ENCODE results near the gene KNSTRN.

The KNSTRN gene

GRCh38 chr15:40392986-40393948 lies 10.7 kb downstream of the KNSTRN start:
- DNase-seq (ENCODE audit: low read depth in 4 of 4, low spot score in 1 of 4) = no peak

GRCh38 chr15:40397688-40398412 lies 15.3 kb downstream of the KNSTRN start:
- no peak for DNase-seq (ENCODE audit: low read depth in 4 of 4, low spot score in 1 of 4)

DNA sequence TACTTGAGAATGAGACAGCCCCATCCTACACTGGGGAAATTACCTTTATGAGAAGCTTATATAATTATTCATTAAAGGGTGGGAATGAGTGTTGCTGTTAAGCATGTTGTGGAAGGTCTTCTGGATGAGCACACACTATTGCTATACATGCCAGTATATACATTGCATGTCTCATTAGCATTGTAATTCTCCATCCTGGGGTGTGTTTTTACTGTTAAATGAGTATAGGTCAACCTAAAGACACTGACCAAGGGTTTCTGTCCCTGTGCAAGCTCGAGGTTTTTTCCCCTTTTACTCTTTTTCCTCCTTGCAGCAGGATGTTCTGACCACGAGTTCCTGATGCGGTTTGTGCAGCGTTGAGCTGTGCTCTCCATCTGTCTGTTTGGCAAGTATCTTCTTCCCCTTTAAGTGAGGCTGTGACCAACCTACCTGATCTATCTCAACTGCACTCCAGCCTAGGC lies 15.9 kb downstream of the KNSTRN start:
- DNase-seq (ENCODE audit: low read depth in 4 of 4, low spot score in 1 of 4) = no peak

- no peak for DNase-seq (ENCODE audit: low read depth in 4 of 4, low spot score in 1 of 4)
Observed at GRCh38 chr15:40399370-40399769, 16.8 kb downstream of the KNSTRN start.

- peak; percentile 73 to 91 (median 80) for DNase-seq (ENCODE audit: low read depth in 4 of 4, low spot score in 1 of 4)
Observed at GRCh38 chr15:40405501-40406381, 23.2 kb downstream of the KNSTRN start, which contains the start of gene IVD. Gene IVD, plus strand, starts transcription at chr15:40405795. Its CDS starts 33 bp downstream, at chr15:40405828.

GRCh38 chr15:40407330-40407990 lies 24.9 kb downstream of the KNSTRN start:
- no peak for DNase-seq (ENCODE audit: low read depth in 4 of 4, low spot score in 1 of 4)

DNA sequence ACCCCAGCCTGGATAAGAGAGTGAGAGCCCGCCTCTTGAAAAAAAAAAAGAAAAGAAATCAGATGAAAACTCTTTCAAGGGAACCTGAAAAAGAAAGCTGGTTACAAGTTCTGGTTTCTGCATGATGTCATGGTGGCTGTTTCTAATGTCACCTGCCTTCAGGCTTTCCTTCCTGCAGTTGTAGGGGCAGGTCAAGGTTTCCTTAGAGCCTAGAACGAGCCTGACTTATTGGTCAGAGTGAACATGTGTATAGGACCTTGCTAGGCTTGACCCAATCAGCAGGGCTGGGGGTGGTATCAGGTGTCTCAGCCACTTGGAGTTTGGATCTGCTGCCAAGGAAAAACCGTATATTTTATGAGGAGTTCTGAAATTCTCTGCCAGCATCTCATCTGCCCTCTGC lies 26.8 kb downstream of the KNSTRN start:
- DNase-seq (ENCODE audit: low read depth in 4 of 4, low spot score in 1 of 4) = no peak

DNA sequence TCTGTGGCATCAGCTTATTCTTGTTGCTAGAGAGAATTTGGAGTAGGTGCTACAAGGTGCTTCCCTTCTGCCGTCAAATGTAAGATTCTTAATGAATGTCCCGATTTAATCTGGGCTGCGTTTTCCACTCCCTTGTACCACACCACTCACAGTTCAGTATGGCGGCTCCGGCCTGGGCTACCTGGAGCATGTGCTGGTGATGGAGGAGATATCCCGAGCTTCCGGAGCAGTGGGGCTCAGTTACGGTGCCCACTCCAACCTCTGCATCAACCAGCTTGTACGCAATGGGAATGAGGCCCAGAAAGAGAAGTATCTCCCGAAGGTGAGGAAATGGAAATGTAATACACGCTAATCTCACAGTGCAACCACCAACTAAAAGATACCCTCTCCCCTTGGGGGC lies 28.0 kb downstream of the KNSTRN start:
- DNase-seq (ENCODE audit: low read depth in 4 of 4, low spot score in 1 of 4) = no peak

- no peak for DNase-seq (ENCODE audit: low read depth in 4 of 4, low spot score in 1 of 4)
Observed at GRCh38 chr15:40412095-40412759, 29.7 kb downstream of the KNSTRN start.

- DNase-seq (ENCODE audit: low read depth in 4 of 4, low spot score in 1 of 4) = no peak
Observed at GRCh38 chr15:40413036-40413435, 30.5 kb downstream of the KNSTRN start.

GRCh38 chr15:40414816-40415215 lies 32.3 kb downstream of the KNSTRN start:
- no peak for DNase-seq (ENCODE audit: low read depth in 4 of 4, low spot score in 1 of 4)

DNA sequence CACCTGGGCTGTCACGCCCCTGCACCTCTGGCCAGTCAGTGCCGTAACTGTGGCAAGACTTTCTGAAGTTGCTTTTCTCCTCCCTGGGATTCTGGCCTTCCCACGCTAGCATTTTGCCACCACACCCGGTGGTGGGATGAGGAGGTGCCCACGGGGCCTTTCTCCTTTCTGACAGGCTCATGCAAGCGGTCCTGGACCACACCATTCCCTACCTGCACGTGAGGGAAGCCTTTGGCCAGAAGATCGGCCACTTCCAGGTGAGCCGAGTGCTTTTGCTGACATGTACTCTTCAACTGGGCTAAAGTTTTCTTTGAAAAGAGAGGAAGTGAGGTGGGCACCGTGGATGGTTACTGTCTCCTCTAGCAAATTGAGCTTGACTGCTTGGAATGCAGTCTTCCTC lies 32.7 kb downstream of the KNSTRN start:
- DNase-seq (ENCODE audit: low read depth in 4 of 4, low spot score in 1 of 4) = no peak

DNA sequence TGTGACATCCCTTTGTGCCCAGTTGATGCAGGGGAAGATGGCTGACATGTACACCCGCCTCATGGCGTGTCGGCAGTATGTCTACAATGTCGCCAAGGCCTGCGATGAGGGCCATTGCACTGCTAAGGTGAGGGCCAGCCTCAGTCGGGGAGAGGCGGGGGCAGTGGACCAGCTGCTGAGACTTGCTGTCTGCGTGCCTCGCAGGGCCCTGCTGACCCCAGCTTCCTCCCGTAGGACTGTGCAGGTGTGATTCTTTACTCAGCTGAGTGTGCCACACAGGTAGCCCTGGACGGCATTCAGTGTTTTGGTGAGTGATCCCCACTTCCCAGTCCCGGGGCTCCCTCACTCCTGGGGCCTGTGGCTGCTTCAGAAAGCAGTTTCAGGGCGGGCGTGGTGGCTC lies 33.5 kb downstream of the KNSTRN start:
- DNase-seq (ENCODE audit: low read depth in 4 of 4, low spot score in 1 of 4) = no peak

DNA sequence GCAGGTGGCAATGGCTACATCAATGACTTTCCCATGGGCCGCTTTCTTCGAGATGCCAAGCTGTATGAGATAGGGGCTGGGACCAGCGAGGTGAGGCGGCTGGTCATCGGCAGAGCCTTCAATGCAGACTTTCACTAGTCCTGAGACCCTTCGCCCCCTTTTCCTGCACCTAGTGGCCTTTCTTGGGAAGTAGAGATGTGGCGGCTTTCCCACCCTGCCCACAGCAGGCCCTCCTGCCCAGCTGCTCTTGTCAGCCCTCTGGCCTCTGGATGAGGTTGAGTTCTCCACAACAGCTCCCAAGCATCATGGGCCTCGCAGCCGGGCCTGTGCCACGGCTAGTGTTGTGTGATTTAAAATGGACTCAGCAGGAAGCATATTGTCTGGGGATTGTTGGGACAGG lies 35.6 kb downstream of the KNSTRN start:
- DNase-seq (ENCODE audit: low read depth in 4 of 4, low spot score in 1 of 4) = no peak

- DNase-seq (ENCODE audit: low read depth in 4 of 4, low spot score in 1 of 4) = no peak
Observed at GRCh38 chr15:40420071-40420713, 37.7 kb downstream of the KNSTRN start.

DNA sequence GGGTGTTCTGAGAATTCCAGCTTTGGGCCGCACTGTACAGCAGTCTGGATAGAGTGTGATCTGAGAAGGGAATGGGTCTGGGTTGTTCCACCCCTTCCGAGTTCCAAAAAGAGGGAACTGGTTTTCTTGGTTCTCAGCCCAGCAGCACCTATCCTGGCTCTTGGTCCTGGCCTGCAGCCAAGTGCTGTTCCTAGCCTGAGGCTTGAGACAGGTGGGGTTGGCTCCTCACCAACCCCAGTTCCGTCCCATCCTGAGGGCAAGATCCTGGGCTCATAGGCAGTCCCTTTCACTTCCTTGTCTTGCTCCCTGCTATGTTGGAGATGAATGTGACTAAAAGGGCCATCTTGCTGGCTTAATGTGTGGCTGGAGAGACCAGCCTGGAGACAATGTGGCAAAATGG lies 38.3 kb downstream of the KNSTRN start:
- no peak for DNase-seq (ENCODE audit: low read depth in 4 of 4, low spot score in 1 of 4)

DNA sequence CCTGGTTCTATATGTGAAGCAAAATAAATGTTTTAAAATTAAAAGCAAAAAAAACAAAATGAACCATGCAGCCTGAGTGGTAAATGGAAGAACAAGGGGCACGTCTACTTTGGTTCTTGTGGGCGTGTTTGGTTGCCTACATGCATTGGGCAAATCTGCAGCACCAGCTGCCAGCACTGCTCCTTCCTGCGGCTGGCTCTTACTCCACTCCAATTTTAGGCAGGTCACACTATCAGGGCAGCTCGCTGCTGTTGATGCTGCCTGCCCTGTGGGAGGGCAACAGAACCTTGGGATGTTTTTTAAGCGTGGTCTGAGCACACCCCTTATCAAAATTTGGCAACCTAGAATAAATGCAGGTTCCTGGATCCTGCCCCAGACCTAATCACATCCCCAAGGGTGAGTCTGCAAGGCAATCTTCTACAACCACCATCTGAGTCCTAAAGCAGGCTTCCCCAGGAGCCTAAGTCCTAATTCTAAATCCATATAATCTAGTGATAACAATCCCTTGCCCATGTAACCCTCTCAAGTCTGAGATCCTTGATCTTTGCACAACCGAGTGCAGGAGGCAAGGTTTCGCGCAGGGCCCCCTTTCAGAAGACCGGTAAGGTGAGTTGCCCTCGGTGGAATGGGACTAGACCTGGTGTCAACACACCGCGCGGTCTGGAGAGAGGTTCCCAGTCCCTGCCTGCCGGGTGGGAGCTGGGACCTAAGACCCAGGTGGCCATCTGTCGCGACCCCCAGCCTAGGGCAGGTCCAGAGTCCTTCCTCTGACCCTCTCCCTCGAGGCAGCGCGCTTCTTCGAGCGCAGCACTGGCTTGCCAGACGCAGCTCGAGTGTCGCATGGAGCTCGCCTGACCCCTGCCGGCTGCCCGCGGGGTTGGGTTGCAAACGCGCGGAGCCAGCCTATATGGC lies 39.0 kb downstream of the KNSTRN start:
- peak; percentile 67 to 78 (median 72) for DNase-seq (ENCODE audit: low read depth in 4 of 4, low spot score in 1 of 4)

DNA sequence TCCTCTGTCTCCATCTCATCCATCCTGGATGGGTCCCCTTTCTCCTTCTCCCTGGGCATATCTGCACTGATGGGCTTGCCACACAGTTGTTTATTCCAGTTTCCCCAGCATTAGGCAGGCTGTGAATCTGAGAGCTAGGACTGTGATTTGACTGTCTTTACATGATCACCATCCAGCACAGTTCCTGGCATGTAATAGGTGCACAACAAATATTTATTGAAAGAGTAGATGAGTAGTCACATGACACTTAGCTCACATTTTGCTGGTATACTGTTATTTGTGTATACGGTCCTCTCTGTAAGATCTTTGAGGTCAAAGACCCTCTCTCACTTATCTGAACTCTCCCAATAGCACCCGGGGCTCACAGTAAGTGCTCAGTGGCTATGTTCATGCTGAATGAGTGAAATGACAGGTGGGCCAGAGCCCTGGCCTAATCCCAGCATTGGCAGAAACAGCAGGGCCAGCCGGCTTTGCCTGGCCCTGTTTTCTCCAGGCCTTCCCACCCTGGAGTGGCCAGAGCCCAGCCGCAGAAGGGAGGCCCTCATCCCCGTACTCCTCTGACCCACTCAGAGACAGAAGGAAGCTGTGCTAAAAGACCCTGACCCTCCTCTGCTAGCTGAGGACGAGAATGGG lies 42.1 kb downstream of the KNSTRN start:
- DNase-seq (ENCODE audit: low read depth in 4 of 4, low spot score in 1 of 4) = no peak

Data from stimulated activated CD4-positive, alpha-beta T cell treated with anti-CD3 and anti-CD28 coated beads, Interleukin-1b, Interleukin-23, amount 100 ng/mL, for 24 hours (primary cell).